Fibroblast of lung (primary cell): ENCODE measurements around the gene EPB41L1. TPM values are rescaled to one million over a fixed set of nuclear protein-coding genes. Genes with fewer than 3 reads are reported as not detected.

ENCODE experiments used
- DNase-seq, 2 donors: peaks; one replicate each; pipeline versions ENCODE4 v3.0.0 to v3.0.0-alpha.2; 2010; ENCODE audit warnings: low read depth in 2 of 2
- H2AFZ ChIP-seq: 2 replicates; pipeline ENCODE4 v1.5.1; 2012; ENCODE audit warnings: low read length, control low read depth, inconsistent platforms
- H3K27ac ChIP-seq: 2 replicates; pipeline ENCODE4 v1.5.1; 2011; ENCODE audit warnings: low read length, control low read depth; ENCODE audit not compliant: insufficient read depth
- H3K27me3 ChIP-seq: 2 replicates; pipeline ENCODE4 v1.5.1; 2011; ENCODE audit warnings: mild to moderate bottlenecking, low read length; ENCODE audit not compliant: control insufficient read depth, insufficient read depth
- H3K36me3 ChIP-seq: 2 replicates; pipeline ENCODE4 v1.5.1; 2011; ENCODE audit warnings: low read length; ENCODE audit not compliant: control insufficient read depth, insufficient read depth
- H3K4me1 ChIP-seq: 2 replicates; pipeline ENCODE4 v1.5.1; 2011; ENCODE audit warnings: low read length; ENCODE audit not compliant: control insufficient read depth, insufficient read depth; ENCODE audit errors: extremely low read depth
- H3K4me2 ChIP-seq: 2 replicates; pipeline ENCODE4 v1.5.1; 2011; ENCODE audit warnings: low read length, control low read depth; ENCODE audit not compliant: insufficient read depth; ENCODE audit errors: extremely low read depth
- H3K4me3 ChIP-seq, 4 experiments: fragments of 200-600 bp in 1 of 4; sonication (generic) in 1 of 4; replicated peaks in 1 of 4; 2 replicates each; pipeline ENCODE4 v1.5.1; 2011 to 2016; ENCODE audit warnings: low read length in 4 of 4, low read depth in 3 of 4, mild to moderate bottlenecking in 3 of 4, control low read depth in 2 of 4, inconsistent platforms in 1 of 4, mixed read lengths in 1 of 4; ENCODE audit not compliant: insufficient read depth in 1 of 4; ENCODE audit errors: control extremely low read depth in 1 of 4
- H3K79me2 ChIP-seq: 2 replicates; pipeline ENCODE4 v1.5.1; 2012; ENCODE audit warnings: mild to moderate bottlenecking, low read length, inconsistent platforms; ENCODE audit not compliant: control insufficient read depth, insufficient read depth
- H3K9ac ChIP-seq: 2 replicates; pipeline ENCODE4 v1.5.1; 2011; ENCODE audit warnings: mild to moderate bottlenecking, low read length, control low read depth; ENCODE audit not compliant: insufficient read depth
- H3K9me3 ChIP-seq: 2 replicates; pipeline ENCODE4 v1.5.1; 2012; ENCODE audit warnings: low read depth, low read length; ENCODE audit not compliant: control insufficient read depth, insufficient read depth
- H4K20me1 ChIP-seq: 2 replicates; pipeline ENCODE4 v1.5.1; 2011; ENCODE audit warnings: low read length; ENCODE audit not compliant: control insufficient read depth, insufficient read depth; ENCODE audit errors: extremely low read depth
- EZH2 ChIP-seq: IDR thresholded peaks from 2 replicates; pipeline ENCODE4 v1.5.1; 2012; ENCODE audit warnings: low read length, control low read depth, mild to moderate bottlenecking; ENCODE audit errors: missing control alignments
- polyA plus RNA-seq, 2 donors: library from polyadenylated mRNA; depleted of rRNA in 1 of 2; stranded (reverse) in 1 of 2; unstranded in 1 of 2; fragments of >200 nt; gene quantifications; 2 replicates each; pipeline ENCODE4 v1.2.1, GENCODE V29; 2011 to 2012; ENCODE audit warnings: missing spikeins in 1 of 2
- total RNA-seq: library from RNA; depleted of rRNA; stranded (reverse); fragments of >200 nt; gene quantifications from 2 replicates; pipeline ENCODE4 v1.2.1, GENCODE V29; 2014
- TF ChIP-seq, protein P1 (sequence below), 2 donors: IDR thresholded peaks in 1 of 2; conservative IDR thresholded peaks in 1 of 2; 1 replicate in 1 of 2; 2 replicates in 1 of 2; pipeline ENCODE4 v1.5.1; 2011 to 2012; ENCODE audit warnings: low read length in 2 of 2, control low read depth in 1 of 2, inconsistent platforms in 1 of 2, low read depth in 1 of 2, mild to moderate bottlenecking in 1 of 2

The EPB41L1 gene
- total and polyA plus RNA-seq, 2 donors (not counting 1 experiment from before 2014, with no cell fraction given): 16.2 to 17.0 TPM

DNA sequence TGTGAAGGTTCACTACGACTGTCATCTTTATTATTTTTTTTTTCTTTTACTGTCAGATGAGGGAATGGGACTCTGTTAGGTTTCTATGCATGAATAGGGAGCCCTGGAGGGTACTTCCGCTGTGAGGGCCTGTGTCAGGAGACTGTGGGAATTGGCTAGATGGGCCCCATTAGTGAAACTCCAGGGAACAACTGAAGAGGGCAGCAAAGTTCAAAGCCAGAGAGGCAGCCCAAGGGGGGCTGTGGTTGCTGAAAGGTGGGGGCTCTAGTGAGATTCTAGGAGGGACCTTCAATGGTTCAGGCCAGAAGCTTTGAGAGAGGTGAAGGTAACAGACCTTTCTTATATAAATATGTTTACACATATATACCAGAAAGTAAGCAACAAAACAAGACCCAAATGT, 13.2 kb upstream of the EPB41L1 start:
- Histone ChIP-seq H4K20me1 (no peaks in the 10 kb centered on the region), H3K4me3 (no peak overlapping the region), H3K27me3 (no peaks in the 10 kb centered on the region), H3K4me2 (no peak overlapping the region), H3K9ac (no peak overlapping the region), H3K4me1 (no peaks in the 10 kb centered on the region), H3K36me3 (no peaks in the 10 kb centered on the region), H2AFZ (no peak overlapping the region), H3K27ac (no peak overlapping the region), H3K79me2 (no peaks in the 10 kb centered on the region), H3K9me3 (no peaks in the 10 kb centered on the region)
- TF ChIP-seq EZH2: no peak
- TF ChIP-seq, protein P1, sequence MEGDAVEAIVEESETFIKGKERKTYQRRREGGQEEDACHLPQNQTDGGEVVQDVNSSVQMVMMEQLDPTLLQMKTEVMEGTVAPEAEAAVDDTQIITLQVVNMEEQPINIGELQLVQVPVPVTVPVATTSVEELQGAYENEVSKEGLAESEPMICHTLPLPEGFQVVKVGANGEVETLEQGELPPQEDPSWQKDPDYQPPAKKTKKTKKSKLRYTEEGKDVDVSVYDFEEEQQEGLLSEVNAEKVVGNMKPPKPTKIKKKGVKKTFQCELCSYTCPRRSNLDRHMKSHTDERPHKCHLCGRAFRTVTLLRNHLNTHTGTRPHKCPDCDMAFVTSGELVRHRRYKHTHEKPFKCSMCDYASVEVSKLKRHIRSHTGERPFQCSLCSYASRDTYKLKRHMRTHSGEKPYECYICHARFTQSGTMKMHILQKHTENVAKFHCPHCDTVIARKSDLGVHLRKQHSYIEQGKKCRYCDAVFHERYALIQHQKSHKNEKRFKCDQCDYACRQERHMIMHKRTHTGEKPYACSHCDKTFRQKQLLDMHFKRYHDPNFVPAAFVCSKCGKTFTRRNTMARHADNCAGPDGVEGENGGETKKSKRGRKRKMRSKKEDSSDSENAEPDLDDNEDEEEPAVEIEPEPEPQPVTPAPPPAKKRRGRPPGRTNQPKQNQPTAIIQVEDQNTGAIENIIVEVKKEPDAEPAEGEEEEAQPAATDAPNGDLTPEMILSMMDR (conservative IDR thresholded peaks at IDR 0.05 in 1 of 2, IDR thresholded peaks at IDR 0.05 in 1 of 2; ENCODE audit: low read depth in 1 of 2, low read length in 2 of 2): no peak
- DNase-seq: no peak

DNA sequence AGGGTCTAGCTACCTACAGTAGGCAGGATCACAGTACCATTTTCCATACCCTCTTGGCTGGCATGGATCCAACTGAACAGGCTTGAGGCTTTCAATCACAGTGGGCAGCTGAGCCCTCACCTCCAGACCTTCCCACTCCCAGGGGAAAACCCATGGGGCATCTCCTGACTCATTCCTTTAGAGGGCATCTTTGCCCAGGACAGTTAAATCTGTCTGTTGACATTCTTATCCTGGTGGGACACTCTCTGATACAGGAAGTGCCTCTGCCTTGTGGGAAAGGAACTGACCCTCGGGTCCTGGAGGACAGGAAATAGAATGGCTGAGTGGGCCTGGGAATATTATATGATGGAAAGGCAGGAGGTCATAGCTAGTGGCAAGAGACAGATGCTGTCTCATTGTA, 10.2 kb upstream of the EPB41L1 start:
- DNase-seq: no peak
- TF ChIP-seq, protein P1 (conservative IDR thresholded peaks at IDR 0.05 in 1 of 2, IDR thresholded peaks at IDR 0.05 in 1 of 2; ENCODE audit: low read depth in 1 of 2, low read length in 2 of 2): no peak
- TF ChIP-seq EZH2: no peak
- H3K27ac ChIP-seq: no peak overlapping the region

DNA sequence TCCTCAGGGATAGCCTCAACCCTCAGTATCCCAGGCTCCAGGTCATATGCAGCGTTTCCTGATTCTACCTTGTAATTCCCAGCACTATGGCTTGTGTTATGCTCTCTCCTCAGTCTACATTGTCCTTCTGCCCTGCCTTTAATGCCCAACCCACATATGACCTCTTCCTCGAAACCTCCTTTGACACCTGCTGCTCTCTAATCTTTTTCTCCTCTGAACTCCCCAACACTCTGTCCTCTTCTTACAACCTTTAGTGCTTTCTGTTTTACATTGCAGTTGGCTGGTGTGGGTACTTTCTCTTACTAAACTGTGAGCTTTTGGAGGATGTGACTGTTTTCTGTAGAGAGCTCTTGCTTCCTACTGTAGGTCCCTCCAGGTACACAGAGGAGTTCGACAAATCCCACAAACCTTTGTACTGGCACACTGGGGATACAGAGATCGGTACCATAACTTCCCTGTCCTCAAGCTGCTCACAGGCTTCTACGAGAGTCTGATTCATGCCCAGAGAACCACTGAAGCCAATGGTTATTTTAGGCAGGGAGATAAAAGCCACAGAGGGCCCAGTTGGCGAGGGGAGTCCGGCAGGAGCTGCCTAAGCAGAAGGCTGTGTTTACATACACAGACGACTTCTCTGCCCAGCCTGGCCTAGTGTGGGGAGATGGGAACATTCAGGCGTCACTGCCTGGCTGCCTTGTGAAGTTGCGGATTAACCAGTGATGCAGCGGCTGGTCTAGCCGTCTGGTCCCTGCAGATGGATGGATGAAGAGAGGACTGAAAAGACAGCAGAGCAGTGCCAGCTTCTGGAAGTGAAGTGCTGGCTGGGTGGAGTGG, 8.4 kb upstream of the EPB41L1 start:
- no peaks in the 10 kb centered on the region for H3K79me2 ChIP-seq
- no peaks in the 10 kb centered on the region for H3K9me3 ChIP-seq
- no peaks in the 10 kb centered on the region for H3K36me3 ChIP-seq
- no peak overlapping the region for H3K27ac ChIP-seq
- no peak overlapping the region for H3K4me2 ChIP-seq
- peak overlapping the region; percentile 11 for H2AFZ ChIP-seq
- no peak for TF ChIP-seq EZH2
- TF ChIP-seq, protein P1 (conservative IDR thresholded peaks at IDR 0.05 in 1 of 2, IDR thresholded peaks at IDR 0.05 in 1 of 2; ENCODE audit: low read depth in 1 of 2, low read length in 2 of 2): no peak
- no peak overlapping the region for H3K9ac ChIP-seq
- no peaks in the 10 kb centered on the region for H3K27me3 ChIP-seq
- no peaks in the 10 kb centered on the region for H4K20me1 ChIP-seq
- peaks cover 4% of the 10 kb centered on the region for H3K4me1 ChIP-seq
- DNase-seq: peak; percentile 34 to 45
- no peak overlapping the region for H3K4me3 ChIP-seq

More for the DNA sequence above, 10.2 kb upstream of the EPB41L1 start:
- H3K27me3 ChIP-seq: no peaks in the 10 kb centered on the region
- H2AFZ ChIP-seq: no peak overlapping the region
- no peaks in the 10 kb centered on the region for H4K20me1 ChIP-seq
- no peak overlapping the region for H3K4me2 ChIP-seq
- H3K4me1 ChIP-seq: peaks cover 4% of the 10 kb centered on the region
- no peak overlapping the region for H3K9ac ChIP-seq
- no peaks in the 10 kb centered on the region for H3K9me3 ChIP-seq
- H3K79me2 ChIP-seq: no peaks in the 10 kb centered on the region
- H3K36me3 ChIP-seq: no peaks in the 10 kb centered on the region
- H3K4me3 ChIP-seq: no peak overlapping the region
